Kidney epithelial cell (primary cell): ENCODE data around the gene ABR. TPM values are rescaled to one million over a fixed set of nuclear protein-coding genes. Genes with fewer than 3 reads are reported as not detected.

Experiments
- DNase-seq: peaks from one replicate; pipeline ENCODE4 v3.0.0-alpha.2; 2010; ENCODE audit warnings: low read depth
- H3K27me3 ChIP-seq: 2 replicates; pipeline ENCODE4 v1.6.0; 2011; ENCODE audit warnings: low read length; ENCODE audit not compliant: control insufficient read depth, insufficient read depth
- H3K36me3 ChIP-seq: 2 replicates; pipeline ENCODE4 v1.5.1; 2011; ENCODE audit warnings: low read length; ENCODE audit not compliant: control insufficient read depth, insufficient read depth
- H3K4me3 ChIP-seq: 2 replicates; pipeline ENCODE4 v1.5.1; 2011; ENCODE audit warnings: low read depth, mild to moderate bottlenecking, control low read depth, low read length
- total RNA-seq: library from RNA; depleted of rRNA; stranded (reverse); fragments of >200 nt; gene quantifications from 2 replicates; pipeline ENCODE4 v1.2.3, GENCODE V29; 2015
- TF ChIP-seq, protein P1 (sequence below): IDR thresholded peaks from 2 replicates; pipeline ENCODE4 v1.5.1; 2011; ENCODE audit warnings: mild to moderate bottlenecking, moderate library complexity, low read length, control low read depth, inconsistent platforms; ENCODE audit not compliant: insufficient read depth, poor library complexity, severe bottlenecking

The ABR gene
- total RNA-seq, 1 donor from 2014 or later: 141 TPM

DNA sequence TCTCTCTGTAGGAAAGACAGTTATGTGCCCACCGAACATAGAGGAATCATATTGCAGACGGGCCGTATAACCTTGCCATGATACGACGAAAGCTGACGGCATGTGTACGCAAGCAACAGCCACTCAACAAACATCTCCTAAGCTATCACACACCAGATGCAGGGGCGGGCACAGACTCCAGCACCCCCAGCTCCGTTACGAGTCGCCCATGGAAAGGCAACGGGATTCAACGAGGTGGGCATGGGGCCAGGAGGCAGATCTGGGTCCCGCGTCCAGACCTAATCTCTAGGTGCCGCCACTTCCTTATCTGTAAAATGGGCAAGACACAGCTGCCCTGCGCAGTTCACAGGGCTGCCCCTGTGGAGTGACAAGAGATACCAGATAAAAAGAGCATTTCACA is 35.6 kb downstream of the ABR start:
- TF ChIP-seq, protein P1, sequence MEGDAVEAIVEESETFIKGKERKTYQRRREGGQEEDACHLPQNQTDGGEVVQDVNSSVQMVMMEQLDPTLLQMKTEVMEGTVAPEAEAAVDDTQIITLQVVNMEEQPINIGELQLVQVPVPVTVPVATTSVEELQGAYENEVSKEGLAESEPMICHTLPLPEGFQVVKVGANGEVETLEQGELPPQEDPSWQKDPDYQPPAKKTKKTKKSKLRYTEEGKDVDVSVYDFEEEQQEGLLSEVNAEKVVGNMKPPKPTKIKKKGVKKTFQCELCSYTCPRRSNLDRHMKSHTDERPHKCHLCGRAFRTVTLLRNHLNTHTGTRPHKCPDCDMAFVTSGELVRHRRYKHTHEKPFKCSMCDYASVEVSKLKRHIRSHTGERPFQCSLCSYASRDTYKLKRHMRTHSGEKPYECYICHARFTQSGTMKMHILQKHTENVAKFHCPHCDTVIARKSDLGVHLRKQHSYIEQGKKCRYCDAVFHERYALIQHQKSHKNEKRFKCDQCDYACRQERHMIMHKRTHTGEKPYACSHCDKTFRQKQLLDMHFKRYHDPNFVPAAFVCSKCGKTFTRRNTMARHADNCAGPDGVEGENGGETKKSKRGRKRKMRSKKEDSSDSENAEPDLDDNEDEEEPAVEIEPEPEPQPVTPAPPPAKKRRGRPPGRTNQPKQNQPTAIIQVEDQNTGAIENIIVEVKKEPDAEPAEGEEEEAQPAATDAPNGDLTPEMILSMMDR: no peak
- no peaks in the 10 kb centered on the region for H3K27me3 ChIP-seq
- no peak for DNase-seq

DNA sequence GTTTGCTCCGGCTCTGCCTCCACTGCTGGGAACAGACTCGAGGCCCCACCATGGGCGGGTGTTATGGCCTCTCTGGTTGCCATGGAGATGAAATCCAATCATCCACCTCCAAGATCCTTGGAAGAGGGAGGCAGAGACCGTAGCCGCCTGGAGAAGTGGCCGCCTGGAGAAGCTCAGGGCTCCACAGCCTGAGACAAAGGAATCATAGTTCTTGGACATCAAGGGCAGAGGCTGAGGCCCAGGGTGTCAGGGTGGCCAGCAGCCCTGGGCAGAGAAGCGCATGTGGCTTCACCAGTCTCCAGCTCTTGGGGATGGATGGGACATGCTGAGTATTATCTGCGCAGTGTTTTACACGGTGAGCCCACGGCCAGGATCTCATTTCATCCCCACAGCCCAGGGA is 36.2 kb downstream of the ABR start:
- TF ChIP-seq, protein P1: no peak

More for the DNA sequence above, 35.6 kb downstream of the ABR start:
- Histone ChIP-seq H3K36me3 (no peaks in the 10 kb centered on the region), H3K4me3 (no peak overlapping the region)

DNA sequence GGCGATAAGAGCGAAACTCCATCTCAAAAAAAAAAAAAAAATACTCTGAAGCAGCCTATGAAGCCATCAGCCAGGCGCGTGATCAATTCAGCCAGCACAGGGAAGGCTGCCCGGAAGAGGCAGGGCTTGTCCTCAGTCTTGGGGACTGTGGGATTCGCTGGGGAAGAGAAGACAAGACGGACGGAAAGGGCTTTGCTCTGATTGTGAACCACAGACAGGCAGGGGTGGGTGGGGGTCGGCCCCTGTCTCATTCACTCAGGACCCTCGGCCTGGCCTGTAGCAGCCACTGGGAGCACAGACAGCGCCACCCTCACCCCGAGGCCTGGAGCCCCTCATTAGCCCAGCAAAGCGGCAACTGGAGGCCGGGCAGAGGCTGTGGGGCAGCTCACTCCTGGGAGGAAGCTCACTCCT is 37.2 kb downstream of the ABR start:
- TF ChIP-seq, protein P1: no peak
- no peaks in the 10 kb centered on the region for H3K27me3 ChIP-seq
- H3K36me3 ChIP-seq: no peaks in the 10 kb centered on the region
- no peak for DNase-seq
- no peak overlapping the region for H3K4me3 ChIP-seq

More for the DNA sequence above, 36.2 kb downstream of the ABR start:
- no peak for DNase-seq
- Histone ChIP-seq H3K27me3 (no peaks in the 10 kb centered on the region), H3K36me3 (no peaks in the 10 kb centered on the region), H3K4me3 (no peak overlapping the region)

DNA sequence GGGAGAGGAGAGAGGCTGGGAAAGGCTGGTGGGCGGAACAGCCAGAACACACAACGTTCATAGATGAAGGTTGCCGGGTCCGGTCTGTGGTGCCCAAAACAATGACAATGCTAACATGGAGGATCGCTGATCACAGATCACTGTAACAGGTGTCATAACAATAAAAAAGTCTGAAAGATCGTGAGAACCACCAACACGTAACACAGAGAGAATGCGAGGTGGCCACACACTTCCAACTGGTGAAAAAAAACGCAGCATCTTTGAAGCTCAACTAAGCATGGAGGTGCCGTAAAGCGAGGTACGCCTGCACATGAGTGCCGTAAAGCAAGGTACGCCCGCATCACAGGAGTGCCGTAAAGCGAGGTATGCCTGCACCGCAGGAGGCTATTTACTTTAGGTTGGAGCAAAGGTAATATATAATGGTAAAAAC is 42.3 kb downstream of the ABR start:
- Histone ChIP-seq H3K4me3 (no peak overlapping the region), H3K27me3 (no peaks in the 10 kb centered on the region), H3K36me3 (no peaks in the 10 kb centered on the region)
- DNase-seq: no peak
- TF ChIP-seq, protein P1: no peak

DNA sequence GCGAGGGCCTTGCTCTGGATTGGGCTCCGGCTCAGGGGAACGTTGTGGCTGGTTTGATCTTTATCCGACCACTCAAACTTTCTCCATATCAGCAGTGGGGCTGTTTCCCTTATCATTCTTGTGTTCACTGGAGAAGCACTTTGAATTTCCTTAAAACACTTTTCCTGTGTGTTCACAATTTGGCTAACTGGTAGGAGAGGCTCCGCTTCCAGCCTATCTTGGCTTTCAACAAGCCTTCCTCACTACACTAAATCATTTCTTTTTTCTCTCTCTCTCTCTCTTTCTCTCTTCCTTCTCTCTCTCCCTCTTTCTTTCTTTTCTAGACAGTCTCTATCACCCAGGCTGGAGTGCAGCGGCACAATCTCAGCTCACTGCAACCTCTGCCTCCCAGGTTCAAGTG is 43.0 kb downstream of the ABR start:
- DNase-seq: no peak
- Histone ChIP-seq H3K4me3 (no peak overlapping the region), H3K27me3 (no peaks in the 10 kb centered on the region), H3K36me3 (no peaks in the 10 kb centered on the region)
- TF ChIP-seq, protein P1: no peak

DNA sequence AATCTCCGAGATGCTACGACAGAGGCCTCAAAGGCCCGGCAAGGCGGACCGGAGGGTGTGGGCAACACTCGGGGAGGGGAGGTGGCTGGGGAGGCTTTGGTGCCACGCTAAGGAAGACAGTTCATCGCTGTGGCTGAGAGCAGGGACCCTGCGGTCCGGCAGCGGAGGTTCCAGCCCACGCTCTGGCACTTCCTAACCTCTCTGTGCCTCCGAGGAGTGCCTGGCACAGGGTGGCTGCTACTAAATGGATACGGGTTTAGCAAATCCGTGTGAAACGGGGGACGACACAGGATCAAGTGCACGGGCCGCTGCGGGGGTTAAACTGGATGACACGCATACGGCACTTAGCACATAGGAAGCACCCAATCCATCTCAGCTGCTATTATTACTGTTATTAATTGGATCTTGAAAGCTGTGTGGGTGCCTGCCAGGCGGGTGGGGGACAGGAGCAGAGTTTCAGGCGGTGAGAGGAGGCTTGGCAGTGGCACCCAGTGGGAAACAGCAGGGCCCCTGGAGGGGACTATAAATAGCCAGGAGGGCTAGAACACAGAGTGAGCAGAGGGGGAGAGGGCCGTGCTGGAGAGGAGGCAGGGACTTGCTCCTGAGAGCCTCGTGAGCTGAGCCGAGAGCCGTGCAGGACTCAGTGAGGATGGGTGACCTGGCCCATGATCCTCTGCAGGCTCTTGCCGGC is 45.0 kb downstream of the ABR start:
- Histone ChIP-seq H3K36me3 (no peaks in the 10 kb centered on the region), H3K4me3 (no peak overlapping the region), H3K27me3 (no peaks in the 10 kb centered on the region)
- TF ChIP-seq, protein P1: no peak
- DNase-seq: no peak
